Gastrocnemius medialis (tissue), 4 donors: ENCODE results near the gene GPR12. TPM values are rescaled to one million over a fixed set of nuclear protein-coding genes. Genes with fewer than 3 reads are reported as not detected.

Experiments
- ATAC-seq, 2 donors: fragments of 150-250 bp; one replicate each; pipeline ENCODE4 v1.9.1; 2016
- DNase-seq, 2 donors: peaks; one replicate each; pipeline ENCODE4 v3.0.0-alpha.2; 2019
- H3K27ac ChIP-seq, 4 donors: fragments of 200-600 bp; sonication (generic); 1 replicate in 1 of 4; 2 replicates in 3 of 4; pipeline ENCODE4 v1.5.1; 2016 to 2018; ENCODE audit warnings: mild to moderate bottlenecking in 2 of 4, moderate library complexity in 1 of 4
- H3K27me3 ChIP-seq, 3 donors: fragments of 200-600 bp; sonication (generic) in 2 of 3; 1 replicate in 1 of 3; 2 replicates in 2 of 3; pipeline versions ENCODE4 v1.5.1 to v1.6.0; 2016 to 2019; ENCODE audit warnings: mild to moderate bottlenecking in 1 of 3, moderate library complexity in 1 of 3
- H3K36me3 ChIP-seq, 2 donors: fragments of 200-600 bp; sonication (generic) in 1 of 2; one replicate each; pipeline ENCODE4 v1.5.1; 2017 to 2018
- H3K4me1 ChIP-seq, 2 donors: fragments of 200-600 bp; sonication (generic) in 1 of 2; one replicate each; pipeline ENCODE4 v1.5.1; 2016 to 2017; ENCODE audit warnings: mild to moderate bottlenecking in 2 of 2
- H3K4me3 ChIP-seq, 4 donors: fragments of 200-600 bp; sonication (generic) in 3 of 4; 1 replicate in 1 of 4; 2 replicates in 3 of 4; pipeline ENCODE4 v1.5.1; 2016 to 2019; ENCODE audit warnings: mild to moderate bottlenecking in 2 of 4
- H3K9me3 ChIP-seq, 3 donors: fragments of 200-600 bp; sonication (generic) in 2 of 3; 1 replicate in 1 of 3; 2 replicates in 2 of 3; pipeline ENCODE4 v1.5.1; 2016 to 2019
- CTCF ChIP-seq, 5 experiments: fragments of 450-650 bp in 3 of 5; fragments of 200-600 bp in 2 of 5; sonication (generic) in 2 of 5; IDR thresholded peaks in 4 of 5; conservative IDR thresholded peaks in 1 of 5; 1 replicate in 4 of 5; 2 replicates in 1 of 5; pipeline ENCODE4 v1.5.1; 2016 to 2019; ENCODE audit warnings: antibody characterized with exemption in 5 of 5, mild to moderate bottlenecking in 3 of 5, moderate library complexity in 3 of 5
- POLR2A ChIP-seq, 2 donors: fragments of 450-650 bp; IDR thresholded peaks; one replicate each; pipeline ENCODE4 v1.6.1; 2017; ENCODE audit warnings: antibody characterized with exemption in 2 of 2, mild to moderate bottlenecking in 2 of 2, moderate library complexity in 2 of 2
- in situ Hi-C, 4 donors: fragments of 200-750 bp; cut with MboI; loops; one replicate each; pipeline versions ENCODE4 v1.15.0 to v1.8.0; 2017; ENCODE audit warnings: low sequenced_read_pairs in 4 of 4
- intact Hi-C: fragments of 100-400 bp; cut with DNase I; formaldehyde crosslinking; loops from one replicate; pipeline ENCODE4 v1.15.1; 2023; ENCODE audit warnings: low total_unique reads
- total RNA-seq, 4 donors: library from RNA; depleted of rRNA; stranded (reverse); fragments of >200 nt; gene quantifications; one replicate each; pipeline versions ENCODE4 v1.1.0 to v1.2.3, GENCODE V29; 2016

The GPR12 gene
- total RNA-seq, 4 donors from 2014 or later, result not detected

- DNase-seq (no peak), ATAC-seq (no peak)
- H3K9me3 ChIP-seq, result no peaks in the 10 kb centered on the region
- H3K27ac ChIP-seq, result no peak overlapping the region
- no peak overlapping the region for H3K4me3 ChIP-seq
- in situ Hi-C loops, result loop anchor here in 1 of 4 donors (25.0 kb wide), 1 partner anchor 228 kb away; no protein-coding TSS in a partner anchor
- intact Hi-C loops, result no loop called here
- no peaks in the 10 kb centered on the region for H3K36me3 ChIP-seq
- TF ChIP-seq POLR2A (IDR thresholded peaks at IDR 0.05), result no peak
- no peak for TF ChIP-seq CTCF (IDR thresholded peaks at IDR 0.05 in 4 of 5, conservative IDR thresholded peaks at IDR 0.05 in 1 of 5)
- no peaks in the 10 kb centered on the region for H3K27me3 ChIP-seq
- no peaks in the 10 kb centered on the region for H3K4me1 ChIP-seq
Measured at GRCh38 chr13:26709461-26709860, 51.1 kb downstream of the GPR12 start.

- no peaks in the 10 kb centered on the region for H3K9me3 ChIP-seq
- no peaks in the 10 kb centered on the region for H3K27me3 ChIP-seq
- no peak overlapping the region for H3K27ac ChIP-seq
- no peak overlapping the region for H3K4me3 ChIP-seq
- no peak for TF ChIP-seq POLR2A (IDR thresholded peaks at IDR 0.05)
- no peak for TF ChIP-seq CTCF (IDR thresholded peaks at IDR 0.05 in 4 of 5, conservative IDR thresholded peaks at IDR 0.05 in 1 of 5)
- no peaks in the 10 kb centered on the region for H3K36me3 ChIP-seq
- DNase-seq, result no peak
- ATAC-seq, result no peak
- no peaks in the 10 kb centered on the region for H3K4me1 ChIP-seq
- in situ Hi-C loops, result loop anchor here in 1 of 4 donors (25.0 kb wide), 1 partner anchor 229 kb away; no protein-coding TSS in a partner anchor
- intact Hi-C loops, result no loop called here
Measured at GRCh38 chr13:26708007-26708297, 52.6 kb downstream of the GPR12 start.

GRCh38 chr13:26707122-26708006 is 53.2 kb downstream of the GPR12 start:
- no peak for ATAC-seq
- H3K4me1 ChIP-seq, result no peaks in the 10 kb centered on the region
- TF ChIP-seq CTCF (IDR thresholded peaks at IDR 0.05 in 4 of 5, conservative IDR thresholded peaks at IDR 0.05 in 1 of 5) (peak in 2 of 5 experiments; percentile 25 to 38), POLR2A (IDR thresholded peaks at IDR 0.05) (no peak)
- H3K27ac ChIP-seq, result no peak overlapping the region
- no peak overlapping the region for H3K4me3 ChIP-seq
- no peaks in the 10 kb centered on the region for H3K27me3 ChIP-seq
- intact Hi-C loops, result no loop called here
- DNase-seq, result no peak
- no peaks in the 10 kb centered on the region for H3K36me3 ChIP-seq
- no peaks in the 10 kb centered on the region for H3K9me3 ChIP-seq
- in situ Hi-C loops, result loop anchor here in 1 of 4 donors (25.0 kb wide), 1 partner anchor 230 kb away; no protein-coding TSS in a partner anchor

- in situ Hi-C loops, result loop anchor here in 1 of 4 donors (25.0 kb wide), 1 partner anchor 231 kb away; no protein-coding TSS in a partner anchor
- no peaks in the 10 kb centered on the region for H3K4me1 ChIP-seq
- no peak overlapping the region for H3K4me3 ChIP-seq
- DNase-seq (no peak), ATAC-seq (no peak)
- H3K27me3 ChIP-seq, result no peaks in the 10 kb centered on the region
- H3K36me3 ChIP-seq, result no peaks in the 10 kb centered on the region
- intact Hi-C loops, result no loop called here
- TF ChIP-seq CTCF (IDR thresholded peaks at IDR 0.05 in 4 of 5, conservative IDR thresholded peaks at IDR 0.05 in 1 of 5) (no peak), POLR2A (IDR thresholded peaks at IDR 0.05) (no peak)
- no peaks in the 10 kb centered on the region for H3K9me3 ChIP-seq
- H3K27ac ChIP-seq, result no peak overlapping the region
Measured at GRCh38 chr13:26706381-26706780, 54.2 kb downstream of the GPR12 start.
